Fibroblast of mammary gland (primary cell): ENCODE measurements around the gene INTS6L.
A peak's percentile ranks its signal among the peaks of the same experiment; 100 is the strongest.

Experiments used
- DNase-seq: peaks from one replicate; pipeline ENCODE4 v3.0.0-alpha.2; 2010; ENCODE audit warnings: low read depth
- H3K4me3 ChIP-seq: 2 replicates; pipeline ENCODE4 v1.5.1; 2011; ENCODE audit warnings: low read depth, mild to moderate bottlenecking, low read length, moderate library complexity; ENCODE audit not compliant: control insufficient read depth
- TF ChIP-seq, protein P1 (sequence below): conservative IDR thresholded peaks from 2 replicates; pipeline ENCODE4 v1.5.1; 2011; ENCODE audit warnings: low read depth, low read length, inconsistent platforms; ENCODE audit not compliant: control insufficient read depth, insufficient read depth

Gene INTS6L

DNA sequence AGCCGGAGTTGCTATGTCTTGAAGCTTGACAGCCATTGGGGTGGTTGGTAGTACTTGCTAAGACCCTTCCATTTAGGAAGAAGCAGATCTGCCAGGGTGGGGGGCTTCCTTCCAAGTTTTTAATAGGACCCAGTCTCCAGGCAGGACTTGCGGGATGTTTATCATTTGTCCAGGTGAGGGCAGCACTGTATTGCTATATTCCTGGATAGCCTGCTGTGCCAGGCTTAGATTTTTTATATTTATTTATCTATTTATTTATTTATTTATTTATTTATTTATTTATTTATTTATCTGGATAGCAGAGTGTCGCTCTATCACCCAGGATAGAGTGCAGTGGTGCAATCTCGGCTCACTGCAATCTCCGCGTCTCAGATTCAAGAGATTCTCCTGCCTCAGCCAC, 105.5 kb downstream of the INTS6L start:
- TF ChIP-seq, protein P1, sequence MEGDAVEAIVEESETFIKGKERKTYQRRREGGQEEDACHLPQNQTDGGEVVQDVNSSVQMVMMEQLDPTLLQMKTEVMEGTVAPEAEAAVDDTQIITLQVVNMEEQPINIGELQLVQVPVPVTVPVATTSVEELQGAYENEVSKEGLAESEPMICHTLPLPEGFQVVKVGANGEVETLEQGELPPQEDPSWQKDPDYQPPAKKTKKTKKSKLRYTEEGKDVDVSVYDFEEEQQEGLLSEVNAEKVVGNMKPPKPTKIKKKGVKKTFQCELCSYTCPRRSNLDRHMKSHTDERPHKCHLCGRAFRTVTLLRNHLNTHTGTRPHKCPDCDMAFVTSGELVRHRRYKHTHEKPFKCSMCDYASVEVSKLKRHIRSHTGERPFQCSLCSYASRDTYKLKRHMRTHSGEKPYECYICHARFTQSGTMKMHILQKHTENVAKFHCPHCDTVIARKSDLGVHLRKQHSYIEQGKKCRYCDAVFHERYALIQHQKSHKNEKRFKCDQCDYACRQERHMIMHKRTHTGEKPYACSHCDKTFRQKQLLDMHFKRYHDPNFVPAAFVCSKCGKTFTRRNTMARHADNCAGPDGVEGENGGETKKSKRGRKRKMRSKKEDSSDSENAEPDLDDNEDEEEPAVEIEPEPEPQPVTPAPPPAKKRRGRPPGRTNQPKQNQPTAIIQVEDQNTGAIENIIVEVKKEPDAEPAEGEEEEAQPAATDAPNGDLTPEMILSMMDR: no peak
- no peak overlapping the region for H3K4me3 ChIP-seq
- peak; percentile 9 for DNase-seq

DNA sequence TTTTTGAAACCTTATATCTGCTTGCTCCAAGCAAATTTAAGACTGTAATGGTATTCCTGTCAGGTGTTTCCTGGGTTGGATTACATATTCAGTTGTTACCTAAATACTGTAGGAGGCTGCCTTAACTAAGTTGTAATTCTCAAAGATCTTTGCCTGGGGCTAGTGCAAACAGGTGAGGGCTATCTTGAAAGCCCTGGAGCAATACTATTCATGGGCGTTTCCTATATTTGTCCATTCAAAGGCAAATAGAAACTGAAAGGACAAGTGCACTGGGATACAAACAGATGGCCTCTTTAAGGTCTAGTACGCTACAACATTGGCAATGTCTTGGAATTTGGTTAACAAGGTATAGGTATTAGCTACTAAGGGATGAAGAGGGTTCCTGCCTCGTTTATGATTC, 108.9 kb downstream of the INTS6L start:
- no peak for DNase-seq
- H3K4me3 ChIP-seq: no peak overlapping the region
- TF ChIP-seq, protein P1: no peak
